Measurements from ENCODE around the gene FAM98B. TPM values are rescaled to one million over a fixed set of nuclear protein-coding genes. Genes with fewer than 3 reads are reported as not detected.

Gene FAM98B
- total RNA-seq, 1 experiment from 2014 or later = 5.1 TPM

Other genes starting within 250 kb of the FAM98B start
- 9.1 and 11.3 TPM in 2 replicates for gene SPRED1, start 201.3 kb upstream of the FAM98B start, total RNA-seq (2014; rRNA removed; shearing (Covaris generic))
- 1.5 and 1.6 TPM in 2 replicates for gene RASGRP1, start 110.7 kb downstream of the FAM98B start, total RNA-seq (2014; rRNA removed; shearing (Covaris generic))